IPS-NIHi7 (cell line): Measurements from ENCODE around the gene NPTN.

ENCODE experiments used
- DNase-seq: peaks from one replicate; pipeline ENCODE4 v3.0.0; 2012; ENCODE audit warnings: mixed read lengths; ENCODE audit errors: extremely low spot score

Gene NPTN

DNA sequence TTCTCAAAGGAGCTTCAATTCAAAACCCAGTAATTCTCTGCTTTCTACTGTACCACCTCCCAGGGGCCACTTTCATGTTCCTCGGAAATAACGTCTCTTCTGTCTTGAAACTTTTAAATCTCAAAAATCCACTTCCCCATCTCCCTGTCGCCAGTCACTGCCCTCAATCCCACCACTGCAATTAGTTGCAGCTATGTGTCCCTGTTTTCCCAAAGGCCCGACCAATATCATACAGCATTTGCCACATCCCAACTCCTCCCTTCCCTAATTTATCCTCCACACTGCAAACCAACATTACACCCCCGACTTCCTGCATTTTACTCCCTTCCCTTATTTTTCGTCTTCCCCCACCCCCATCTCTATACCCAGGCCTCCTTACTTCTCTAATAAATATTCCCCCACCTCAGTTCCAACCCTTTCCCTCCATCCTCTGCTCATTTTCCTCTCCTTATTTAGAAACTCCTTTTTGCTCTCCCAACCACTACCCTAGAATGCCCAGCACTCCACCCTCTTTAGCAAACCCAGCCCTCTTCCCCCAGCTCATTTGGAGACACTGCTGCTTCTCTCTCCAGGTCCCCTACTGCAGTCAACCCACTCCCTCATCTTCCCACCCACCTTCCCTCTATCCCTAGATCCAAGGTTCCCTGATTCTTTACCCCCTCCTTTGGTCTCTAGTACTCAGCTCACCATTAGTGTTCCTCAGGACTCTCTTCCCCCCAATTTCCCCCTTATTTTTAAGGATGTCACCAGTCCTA is 1.1 kb downstream of the NPTN start:
- peak; percentile 54 for DNase-seq

DNA sequence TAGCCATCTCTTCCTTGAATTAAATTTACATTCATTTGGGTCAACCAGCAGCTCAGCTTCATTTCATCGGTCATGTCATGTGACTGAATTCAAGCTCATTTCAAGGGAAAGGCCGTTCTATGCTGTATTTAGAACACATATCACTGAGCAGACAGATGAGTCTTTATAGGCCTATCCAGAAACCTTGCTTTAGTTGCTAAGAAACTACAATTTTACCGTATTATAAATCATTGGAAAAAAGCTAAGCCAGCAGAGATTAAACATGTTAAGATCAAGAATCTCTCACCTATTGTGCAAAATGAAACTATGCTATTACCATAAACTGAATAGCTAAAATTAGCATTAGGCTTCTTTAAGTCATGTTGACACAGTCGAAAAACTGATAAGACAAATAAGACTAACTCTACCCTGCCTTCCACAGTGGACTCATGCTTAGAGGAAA is 2.2 kb downstream of the NPTN start:
- DNase-seq: no peak

DNA sequence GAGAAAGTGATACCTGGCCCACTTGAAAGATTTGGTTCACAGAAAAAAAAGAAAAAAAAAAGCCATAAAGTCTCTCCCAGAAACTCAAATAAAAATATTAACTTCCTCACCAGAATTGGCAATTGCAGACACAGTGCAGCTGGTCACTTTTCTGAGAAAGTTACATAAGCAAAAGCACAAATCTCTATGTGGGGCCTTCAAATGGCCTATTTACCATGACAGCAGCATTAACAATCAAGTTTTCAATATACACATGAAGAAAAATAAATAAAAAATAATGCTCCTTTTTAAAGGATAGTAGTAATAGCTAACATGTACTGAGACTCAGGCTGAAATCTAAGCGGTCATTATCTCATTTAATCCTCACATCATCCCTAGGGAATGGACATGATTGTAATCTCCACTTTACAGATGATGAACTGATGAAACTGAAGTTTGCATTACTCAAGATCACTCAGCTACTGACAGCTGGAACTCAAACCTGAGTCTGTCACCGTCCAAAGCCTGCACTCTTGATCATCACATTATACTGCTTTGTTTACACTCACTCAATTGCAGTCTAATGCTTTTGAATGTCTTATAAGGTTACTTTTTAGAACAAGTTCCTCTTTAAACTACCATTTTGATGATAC is 3.3 kb downstream of the NPTN start:
- DNase-seq: no peak

DNA sequence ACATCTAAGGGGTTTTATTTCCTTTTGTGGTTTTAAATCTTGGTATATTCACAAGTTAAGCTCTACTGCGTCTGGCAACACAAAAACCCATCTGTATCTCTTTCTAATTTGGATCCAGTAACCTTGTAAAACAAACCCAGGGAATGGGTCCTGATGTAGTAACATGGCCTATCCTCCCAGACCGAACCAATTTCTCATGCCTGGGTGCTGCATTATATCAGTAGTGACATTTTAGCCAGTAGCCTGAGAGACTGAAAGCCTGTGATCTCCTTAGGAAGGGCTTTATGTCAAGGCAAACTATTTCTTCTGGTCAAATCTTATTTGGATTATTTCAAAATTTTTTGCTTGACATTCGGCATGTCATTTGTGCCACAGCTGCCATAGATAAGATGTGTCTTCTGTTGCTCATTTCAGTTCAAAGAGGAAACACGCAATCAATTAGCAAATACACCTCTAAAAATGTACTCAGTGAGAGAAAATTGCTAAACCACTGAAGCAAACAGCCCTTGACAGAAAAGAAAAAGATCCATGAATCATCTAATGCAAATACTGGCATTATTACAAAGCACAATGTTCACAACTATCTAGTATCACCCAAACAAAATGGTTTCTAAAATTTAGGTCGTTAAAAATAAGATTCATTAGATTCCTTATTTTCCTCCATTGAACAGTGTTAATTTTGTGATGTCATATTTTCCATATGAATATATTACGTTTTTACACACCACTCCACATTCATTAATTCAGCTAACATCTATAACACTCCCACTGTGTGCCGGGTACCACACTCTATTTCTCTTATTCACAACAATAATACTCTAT is 4.0 kb downstream of the NPTN start:
- DNase-seq: no peak

DNA sequence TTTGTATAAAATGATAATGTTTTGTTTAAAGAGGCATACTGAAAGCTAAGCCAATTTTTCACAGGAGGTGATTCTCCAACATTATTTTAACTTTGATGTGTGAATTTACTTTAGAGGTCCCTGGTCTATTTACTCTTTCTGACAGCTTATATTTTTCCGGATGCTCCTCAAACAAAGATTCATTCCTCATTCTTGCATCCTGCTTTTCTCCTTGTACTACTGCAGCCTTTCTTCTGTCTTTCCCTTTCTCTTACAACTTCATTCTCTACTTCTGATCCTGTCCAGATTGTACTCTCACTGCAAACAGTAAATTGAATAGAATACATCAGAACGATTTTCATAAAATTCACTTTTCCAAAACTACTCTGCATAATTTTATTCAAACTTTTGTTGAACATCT is 5.1 kb downstream of the NPTN start:
- DNase-seq: no peak

DNA sequence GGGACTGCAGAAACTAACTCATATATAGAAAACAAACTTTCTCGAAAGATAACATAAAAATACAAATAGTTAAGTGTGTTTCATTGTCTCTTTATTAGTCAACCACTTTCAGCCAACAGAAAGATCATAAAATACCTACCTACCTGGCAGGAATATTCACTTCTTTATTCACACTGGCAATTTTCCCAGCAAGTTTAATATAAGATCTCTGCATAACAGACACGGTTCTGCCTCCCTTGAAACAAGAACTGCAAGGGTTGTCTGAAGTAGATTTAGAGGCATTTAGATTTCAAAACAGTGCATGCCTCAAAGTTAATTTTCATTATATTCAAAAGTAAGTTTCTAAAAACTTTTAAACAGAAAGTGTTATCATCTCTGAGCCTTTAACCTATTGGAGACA is 7.1 kb downstream of the NPTN start:
- no peak for DNase-seq

DNA sequence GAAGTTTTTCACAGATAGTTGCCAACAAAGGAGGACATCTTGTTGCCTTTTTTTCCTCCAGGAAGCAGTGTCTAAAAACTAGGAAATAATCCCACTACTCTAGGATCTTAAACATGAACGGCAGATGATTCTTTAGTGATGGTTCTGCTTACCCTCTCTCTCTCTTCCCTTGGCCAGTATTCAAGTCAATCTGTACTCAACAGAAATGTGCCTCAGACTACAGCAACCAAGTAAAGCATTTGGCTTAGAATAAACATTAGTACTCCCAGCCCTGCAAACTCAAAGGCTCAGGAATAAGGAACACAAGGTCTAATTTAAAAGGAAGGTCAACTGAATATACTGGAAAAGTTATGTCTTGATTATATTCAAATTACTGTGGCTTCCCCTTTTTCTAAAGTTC is 8.7 kb downstream of the NPTN start:
- no peak for DNase-seq

DNA sequence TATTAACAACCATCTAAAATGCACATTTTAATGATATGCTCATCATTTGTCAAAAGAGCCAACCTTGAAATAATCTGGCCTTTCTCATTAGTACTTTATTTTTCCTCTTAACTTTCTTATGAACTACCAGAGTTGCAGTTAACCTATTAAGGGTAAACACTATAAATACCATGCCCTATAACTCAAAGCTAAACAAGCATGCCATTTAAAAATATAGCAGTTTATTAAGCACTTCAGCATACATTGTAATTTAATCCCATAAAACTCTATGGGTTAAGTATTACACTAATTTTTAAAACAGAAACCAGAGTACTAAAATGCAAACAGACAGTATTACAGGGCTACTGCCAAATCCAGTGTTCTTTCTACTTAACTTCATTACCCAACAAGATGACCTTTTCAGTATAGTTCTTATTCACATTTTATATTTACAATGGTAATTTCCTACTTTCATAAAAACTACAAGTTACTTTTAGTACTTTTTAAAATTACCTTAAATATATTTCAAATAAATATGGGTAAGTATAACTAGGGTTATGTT is 11.8 kb downstream of the NPTN start:
- no peak for DNase-seq

DNA sequence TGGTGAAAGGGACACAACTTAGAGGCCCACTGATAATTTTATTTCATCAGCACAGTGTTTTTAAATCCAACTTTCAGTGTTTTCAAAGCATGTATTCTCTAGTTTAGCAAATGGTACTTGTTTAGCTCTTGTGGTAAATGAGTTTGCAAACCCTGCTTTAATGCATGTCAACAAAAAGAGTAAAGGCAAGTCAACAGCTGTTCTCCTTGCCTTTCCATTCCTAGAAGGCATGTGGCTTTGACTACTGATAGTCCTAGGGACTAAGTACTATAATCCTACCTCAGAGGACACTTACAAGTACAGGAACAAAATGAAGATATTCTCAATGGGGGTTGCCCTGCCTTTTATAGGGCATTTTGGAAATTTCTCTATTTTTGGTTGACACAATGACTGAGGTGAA is 13.1 kb downstream of the NPTN start:
- DNase-seq: no peak

DNA sequence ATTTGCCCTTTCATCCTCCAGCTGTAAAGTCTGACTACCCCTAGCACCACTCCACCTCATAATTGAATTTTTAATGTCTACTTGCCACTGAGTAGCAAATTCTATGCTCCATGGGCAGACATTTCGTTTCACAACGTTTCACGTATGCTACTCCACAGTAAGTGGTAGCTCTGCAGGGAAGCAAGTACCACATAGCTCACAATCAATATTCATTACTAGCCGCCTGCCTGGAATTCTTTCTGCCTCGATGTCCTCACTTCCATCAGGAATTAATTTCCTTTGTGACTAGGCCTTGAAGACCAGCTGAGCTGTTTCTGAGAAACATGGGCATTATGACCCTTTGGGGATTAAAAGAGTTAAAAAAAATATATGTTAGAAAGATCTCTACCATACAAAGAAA is 15.3 kb downstream of the NPTN start:
- DNase-seq: no peak

DNA sequence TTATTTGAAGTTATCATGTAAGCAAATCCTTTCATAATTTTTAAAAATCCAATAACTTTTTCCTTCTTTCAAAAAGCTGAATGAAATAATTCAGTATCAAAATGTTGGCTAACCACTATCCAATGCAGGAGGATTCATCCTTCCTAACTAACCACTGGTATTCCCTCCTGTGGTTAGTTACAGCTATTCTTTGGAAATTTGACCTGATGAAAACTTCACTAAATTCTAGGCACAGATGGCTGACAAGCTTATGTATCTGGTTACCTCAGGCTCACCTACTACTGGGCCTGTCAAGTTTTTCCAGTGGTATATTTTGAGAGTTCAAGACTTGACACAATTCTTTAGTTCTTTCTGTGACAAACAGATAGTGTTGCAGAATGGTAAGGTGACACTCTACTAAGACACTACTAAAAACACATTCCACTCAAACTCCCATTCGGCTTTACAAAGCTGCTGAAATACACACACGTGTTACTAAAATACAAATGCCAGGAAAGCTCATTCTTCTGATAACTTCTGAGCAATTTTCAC is 15.8 kb downstream of the NPTN start:
- DNase-seq: no peak

DNA sequence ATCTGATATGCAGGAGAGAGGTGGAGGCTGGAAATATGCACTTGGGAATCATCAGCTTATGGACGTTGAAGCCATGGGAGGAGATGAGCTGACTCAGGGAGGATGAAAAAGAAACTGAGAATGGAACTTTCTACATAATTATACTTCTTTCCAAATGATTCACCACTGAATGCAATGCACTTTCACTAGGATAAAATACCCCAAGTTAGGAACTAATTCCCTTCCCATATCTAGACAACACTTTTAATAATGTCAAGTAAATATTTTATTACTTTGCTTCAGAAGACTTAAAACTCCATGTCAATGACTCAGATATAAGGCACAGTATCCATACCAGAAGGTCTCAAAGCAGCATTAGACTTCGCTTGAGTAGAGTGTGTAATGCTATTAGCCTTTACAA is 24.2 kb downstream of the NPTN start:
- no peak for DNase-seq

DNA sequence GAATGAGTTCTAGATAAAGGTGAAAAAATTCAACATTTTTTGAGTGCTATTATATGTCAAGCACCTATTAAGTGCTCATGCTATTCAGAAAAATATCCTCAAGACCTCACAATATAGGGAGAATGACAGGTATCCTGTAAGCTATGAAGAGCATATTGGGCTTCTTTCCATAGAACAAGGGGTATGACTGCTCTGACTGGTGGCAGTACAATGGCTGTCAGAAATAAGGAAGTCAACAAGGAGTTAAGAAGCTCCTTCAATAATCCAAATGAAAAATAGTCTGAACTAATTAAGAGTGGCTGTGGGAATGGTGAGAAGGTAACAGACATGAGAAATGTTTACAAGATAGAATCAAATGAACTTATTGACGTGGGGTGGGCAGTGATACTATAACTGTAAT is 24.7 kb downstream of the NPTN start:
- no peak for DNase-seq

DNA sequence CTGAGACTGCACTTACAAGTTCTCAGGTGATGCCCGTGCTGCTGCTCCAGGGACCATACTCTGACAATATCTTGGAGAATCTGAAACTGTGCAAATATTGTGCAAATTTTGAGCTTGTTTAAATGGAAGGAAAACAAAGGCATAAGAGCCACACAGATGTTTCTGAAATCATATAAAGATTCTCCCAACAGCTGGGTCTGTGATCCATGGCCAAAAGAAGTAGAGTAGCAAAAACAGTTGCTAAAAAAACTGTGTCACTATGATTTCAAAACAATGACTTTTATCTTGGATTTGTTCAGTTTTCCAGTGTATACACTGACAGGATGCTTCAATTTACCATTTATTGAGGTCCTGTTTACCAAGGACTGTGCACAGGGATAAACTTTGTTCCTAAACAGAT is 25.3 kb downstream of the NPTN start:
- DNase-seq: no peak

DNA sequence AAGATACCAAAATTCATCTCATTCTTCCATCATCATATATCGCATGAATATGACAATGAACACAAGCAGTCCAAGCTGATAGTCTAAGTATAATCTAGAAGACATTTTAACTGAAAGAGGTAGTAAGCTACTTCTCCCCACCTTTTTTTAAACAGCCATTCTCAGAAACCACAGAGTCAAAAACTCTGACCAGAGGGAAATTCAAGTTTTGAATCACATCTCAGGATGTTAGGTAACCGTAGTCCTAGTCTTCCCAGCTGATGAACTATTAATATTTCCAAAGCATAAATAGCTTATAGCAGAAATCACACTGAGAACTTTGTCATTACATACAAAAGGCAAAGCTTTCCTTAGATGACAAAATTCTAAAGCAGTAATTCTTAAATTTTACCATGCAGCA is 25.8 kb downstream of the NPTN start:
- DNase-seq: no peak

DNA sequence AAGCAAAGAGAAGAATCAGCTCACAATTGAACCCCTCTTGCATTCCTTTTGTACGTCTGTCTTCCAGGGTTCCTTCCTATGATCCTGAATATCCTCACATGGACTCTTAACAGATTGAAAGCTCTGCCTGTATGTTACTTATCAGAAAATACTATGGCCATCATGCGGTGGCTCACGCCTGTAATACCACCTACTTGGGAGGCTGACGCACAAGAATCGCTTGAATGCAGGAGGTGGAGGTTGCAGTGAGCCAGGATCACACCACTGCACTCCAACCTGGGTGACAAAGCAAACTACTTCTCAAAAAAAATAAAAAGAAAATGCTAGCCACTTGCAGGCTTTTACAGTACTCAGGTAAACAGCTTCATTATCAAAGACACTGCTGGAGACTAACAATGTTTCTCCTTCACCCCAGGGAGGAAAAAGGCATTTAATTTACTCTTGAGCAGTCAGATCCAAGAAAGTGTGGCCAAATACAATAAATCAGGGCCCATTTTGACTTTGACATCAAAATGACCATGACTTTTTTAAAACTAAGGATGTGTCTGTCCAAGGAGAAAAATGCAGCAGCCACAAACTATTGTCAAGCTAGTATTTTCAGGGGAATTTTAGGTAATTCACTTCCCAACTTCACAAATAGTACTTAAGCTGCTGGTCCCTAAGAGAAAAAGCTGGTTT is 27.3 kb downstream of the NPTN start:
- no peak for DNase-seq

DNA sequence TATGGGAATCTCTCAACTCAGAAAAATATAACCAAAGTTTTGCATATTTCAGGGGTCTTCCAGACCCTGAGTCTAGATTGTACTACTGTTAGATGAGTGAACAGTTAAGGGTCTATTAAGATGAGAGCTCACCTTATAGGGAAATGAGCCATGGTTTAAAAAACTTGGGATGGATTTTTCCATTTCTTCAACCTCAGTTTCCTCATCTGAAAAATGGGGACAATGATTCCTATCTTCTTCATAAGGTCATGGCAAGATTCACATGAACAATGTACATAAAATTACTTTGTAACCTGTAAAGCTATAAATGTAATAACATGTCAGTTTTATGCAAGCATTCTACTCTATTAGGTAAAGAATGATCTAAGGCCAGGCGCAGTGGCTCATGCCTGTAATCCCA is 28.7 kb downstream of the NPTN start:
- no peak for DNase-seq

DNA sequence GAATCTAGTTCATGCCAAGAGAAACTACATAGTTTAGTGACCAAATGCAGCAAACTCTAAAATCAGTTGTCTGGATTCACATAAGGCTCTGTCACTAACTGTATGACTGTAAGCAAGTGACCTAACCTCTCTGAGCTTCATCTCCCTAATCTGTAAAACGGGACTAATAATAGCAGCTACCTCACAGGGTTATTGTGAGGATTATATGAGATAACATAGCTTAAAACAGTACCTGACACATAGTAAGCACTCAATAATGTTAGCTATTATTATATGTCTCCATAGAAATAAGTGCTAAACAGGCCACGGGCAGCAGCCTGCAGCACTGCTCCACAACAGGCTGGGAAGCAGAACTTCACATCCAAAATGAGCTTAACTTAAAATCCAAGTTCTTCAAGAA is 30.2 kb downstream of the NPTN start:
- DNase-seq: no peak

DNA sequence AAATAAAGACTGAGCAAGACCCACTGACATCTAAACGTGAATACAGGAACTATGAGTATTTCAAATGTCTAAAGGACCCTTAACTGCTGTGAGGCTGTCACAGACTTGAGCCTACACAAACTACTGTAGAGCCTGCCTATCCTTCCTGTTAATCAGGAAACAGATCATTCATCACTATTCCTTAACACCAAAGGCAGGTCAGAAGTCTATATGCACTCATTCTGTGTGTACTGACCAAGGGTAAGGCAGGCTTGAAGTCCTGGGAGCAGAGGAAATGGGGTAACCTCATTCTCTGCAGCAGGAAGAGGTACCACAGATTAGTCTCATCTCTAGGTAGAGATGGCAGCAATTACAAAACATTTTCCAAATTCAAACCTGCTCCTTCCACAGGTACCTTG is 30.7 kb downstream of the NPTN start:
- DNase-seq: no peak

DNA sequence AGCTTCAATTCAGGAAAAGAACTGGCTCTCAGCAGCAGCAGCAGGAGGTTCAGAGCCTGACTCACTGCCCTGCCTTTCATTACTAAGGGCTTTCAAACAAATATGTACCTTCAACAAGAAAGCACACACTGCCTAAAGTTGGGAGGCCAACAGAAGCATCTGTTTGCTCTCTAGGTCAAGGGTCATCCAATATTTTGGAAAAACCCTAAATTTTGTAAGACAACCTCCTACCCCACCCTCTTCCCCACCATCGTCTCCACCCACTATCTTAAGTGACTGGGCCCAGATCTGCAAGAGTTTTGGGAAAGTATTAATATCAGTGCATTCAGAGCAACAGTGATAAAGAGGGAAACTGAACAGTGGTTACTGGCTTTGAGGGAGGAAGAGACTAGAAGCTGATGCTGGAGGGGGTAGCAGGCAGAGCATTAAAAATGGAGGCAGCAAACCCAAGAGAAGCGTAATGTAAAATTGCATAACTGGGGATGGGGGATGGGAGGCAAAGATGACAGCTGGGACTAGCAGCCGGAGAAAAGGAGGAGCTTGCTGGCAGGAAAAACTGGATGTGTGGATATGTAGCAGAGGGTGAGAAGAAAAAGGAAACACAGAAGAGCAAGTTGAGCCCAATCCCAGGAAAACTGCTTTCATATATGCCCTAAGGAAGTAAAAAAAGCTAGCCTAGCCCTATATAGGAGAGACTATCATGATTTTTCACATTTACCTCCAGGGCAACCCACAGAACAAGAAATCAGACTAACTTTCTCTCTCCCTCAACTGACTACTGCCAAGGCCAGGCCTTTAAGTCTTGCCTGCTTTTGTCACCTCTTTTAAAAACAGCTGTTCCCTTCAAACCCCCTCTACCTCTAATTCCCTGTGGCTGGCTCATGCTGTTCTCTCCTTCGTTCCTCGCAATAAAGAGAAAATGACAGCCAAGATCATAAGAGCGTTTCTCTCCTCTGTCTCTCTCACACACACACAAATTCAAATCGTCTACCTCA is 31.4 kb downstream of the NPTN start:
- DNase-seq: peak; percentile 33
